ENCODE results near the gene NXPH4.

NXPH4 gene

GRCh38 chr12:57188090-57188425 is 28.5 kb upstream of the NXPH4 start:
- TF ChIP-seq CEBPB (IDR thresholded peaks at IDR 0.05) = no peak
- TF ChIP-seq, protein P1, sequence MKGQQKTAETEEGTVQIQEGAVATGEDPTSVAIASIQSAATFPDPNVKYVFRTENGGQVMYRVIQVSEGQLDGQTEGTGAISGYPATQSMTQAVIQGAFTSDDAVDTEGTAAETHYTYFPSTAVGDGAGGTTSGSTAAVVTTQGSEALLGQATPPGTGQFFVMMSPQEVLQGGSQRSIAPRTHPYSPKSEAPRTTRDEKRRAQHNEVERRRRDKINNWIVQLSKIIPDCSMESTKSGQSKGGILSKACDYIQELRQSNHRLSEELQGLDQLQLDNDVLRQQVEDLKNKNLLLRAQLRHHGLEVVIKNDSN (IDR thresholded peaks at IDR 0.05) = no peak
- no peak for TF ChIP-seq RAD21 (IDR thresholded peaks at IDR 0.05; ENCODE audit: low read depth)
- no peak for TF ChIP-seq TEAD4 (IDR thresholded peaks at IDR 0.05)
- TF ChIP-seq CREB1 (IDR thresholded peaks at IDR 0.05; ENCODE audit: low read depth) = no peak
- TF ChIP-seq TCF12 (IDR thresholded peaks at IDR 0.05; ENCODE audit: low read depth) = no peak
- TF ChIP-seq EGR1 (IDR thresholded peaks at IDR 0.05) = no peak
- no peak for TF ChIP-seq REST (IDR thresholded peaks at IDR 0.05; ENCODE audit: low read depth)
- no peak for TF ChIP-seq YY1 (IDR thresholded peaks at IDR 0.05; ENCODE audit: low read depth)
- TF ChIP-seq TAF1 (IDR thresholded peaks at IDR 0.05; ENCODE audit: low read depth) = no peak
- no peak for TF ChIP-seq NFIC (IDR thresholded peaks at IDR 0.05)
- TF ChIP-seq ZBTB7A (IDR thresholded peaks at IDR 0.05; ENCODE audit: low read depth) = no peak
- TF ChIP-seq, protein P2, sequence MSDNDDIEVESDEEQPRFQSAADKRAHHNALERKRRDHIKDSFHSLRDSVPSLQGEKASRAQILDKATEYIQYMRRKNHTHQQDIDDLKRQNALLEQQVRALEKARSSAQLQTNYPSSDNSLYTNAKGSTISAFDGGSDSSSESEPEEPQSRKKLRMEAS (IDR thresholded peaks at IDR 0.05) = no peak
- no peak for TF ChIP-seq EP300 (IDR thresholded peaks at IDR 0.05; ENCODE audit: borderline replicate concordance)
- TF ChIP-seq FOXM1 (IDR thresholded peaks at IDR 0.05; ENCODE audit: borderline replicate concordance, low read depth) = no peak

DNA sequence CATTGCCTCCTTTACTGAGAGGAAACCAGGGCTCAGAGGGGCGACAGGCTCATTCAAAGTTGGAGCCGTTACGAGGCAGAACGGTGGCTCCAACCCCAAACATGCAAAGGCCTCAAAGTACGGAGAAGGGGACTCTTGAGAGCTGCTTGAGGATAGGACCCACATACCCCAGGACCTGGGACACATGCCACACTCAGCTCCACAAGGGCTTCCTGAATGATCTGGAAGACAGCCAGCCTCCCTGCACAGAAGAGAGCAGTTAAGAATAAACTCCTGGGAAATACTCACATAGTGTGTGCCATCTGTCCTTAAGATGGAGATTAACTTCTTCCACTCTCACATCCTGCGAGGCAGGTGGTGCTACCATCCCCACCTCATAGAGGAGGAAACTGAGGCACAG is 26.6 kb upstream of the NXPH4 start:
- TF ChIP-seq NFIC (IDR thresholded peaks at IDR 0.05) = no peak; the same call in 1 of the 2 replicates
- TF ChIP-seq CEBPB (IDR thresholded peaks at IDR 0.05) = no peak
- no peak for TF ChIP-seq TEAD4 (IDR thresholded peaks at IDR 0.05)
- TF ChIP-seq CREB1 (IDR thresholded peaks at IDR 0.05; ENCODE audit: low read depth) = no peak
- no peak for TF ChIP-seq FOXM1 (IDR thresholded peaks at IDR 0.05; ENCODE audit: borderline replicate concordance, low read depth)
- no peak for TF ChIP-seq TCF12 (IDR thresholded peaks at IDR 0.05; ENCODE audit: low read depth)
- TF ChIP-seq, protein P2 (IDR thresholded peaks at IDR 0.05) = no peak
- no peak for TF ChIP-seq YY1 (IDR thresholded peaks at IDR 0.05; ENCODE audit: low read depth)
- no peak for TF ChIP-seq REST (IDR thresholded peaks at IDR 0.05; ENCODE audit: low read depth)
- no peak for TF ChIP-seq EGR1 (IDR thresholded peaks at IDR 0.05)
- TF ChIP-seq, protein P1 (IDR thresholded peaks at IDR 0.05) = no peak
- no peak for TF ChIP-seq EP300 (IDR thresholded peaks at IDR 0.05; ENCODE audit: borderline replicate concordance)

GRCh38 chr12:57190821-57191220 is 25.8 kb upstream of the NXPH4 start:
- TF ChIP-seq FOXM1 (IDR thresholded peaks at IDR 0.05; ENCODE audit: borderline replicate concordance, low read depth) = no peak
- no peak for TF ChIP-seq ZBTB7A (IDR thresholded peaks at IDR 0.05; ENCODE audit: low read depth)
- TF ChIP-seq YY1 (IDR thresholded peaks at IDR 0.05; ENCODE audit: low read depth) = no peak
- TF ChIP-seq RAD21 (IDR thresholded peaks at IDR 0.05; ENCODE audit: low read depth) = no peak
- TF ChIP-seq, protein P1 (IDR thresholded peaks at IDR 0.05) = no peak
- no peak for TF ChIP-seq EP300 (IDR thresholded peaks at IDR 0.05; ENCODE audit: borderline replicate concordance)
- no peak for TF ChIP-seq CREB1 (IDR thresholded peaks at IDR 0.05; ENCODE audit: low read depth)
- no peak for TF ChIP-seq TEAD4 (IDR thresholded peaks at IDR 0.05)
- no peak for TF ChIP-seq REST (IDR thresholded peaks at IDR 0.05; ENCODE audit: low read depth)

GRCh38 chr12:57191410-57191809 is 25.2 kb upstream of the NXPH4 start:
- TF ChIP-seq EGR1 (IDR thresholded peaks at IDR 0.05) = no peak
- TF ChIP-seq TAF1 (IDR thresholded peaks at IDR 0.05; ENCODE audit: low read depth) = no peak
- no peak for TF ChIP-seq REST (IDR thresholded peaks at IDR 0.05; ENCODE audit: low read depth)
- no peak for TF ChIP-seq YY1 (IDR thresholded peaks at IDR 0.05; ENCODE audit: low read depth)
- no peak for TF ChIP-seq EP300 (IDR thresholded peaks at IDR 0.05; ENCODE audit: borderline replicate concordance)
- TF ChIP-seq, protein P1 (IDR thresholded peaks at IDR 0.05) = no peak
